DOHH2 (cell line): ENCODE measurements around the gene AUNIP.

Experiments
- H3F3A ChIP-seq: fragments of 200-600 bp; sonication (generic), shearing (Covaris generic); 2 replicates; pipeline ENCODE4 v1.6.0; 2016; ENCODE audit warnings: antibody characterized with exemption, mild to moderate bottlenecking; ENCODE audit not compliant: control insufficient read depth, insufficient read depth
- H3K27ac ChIP-seq: fragments of 200-600 bp; sonication (generic); 2 replicates; pipeline ENCODE4 v1.5.1; 2014; ENCODE audit warnings: low read depth, mild to moderate bottlenecking, low read length, moderate library complexity
- H3K27me3 ChIP-seq: fragments of 200-600 bp; sonication (generic); 2 replicates; pipeline ENCODE4 v1.6.1; 2014; ENCODE audit warnings: mild to moderate bottlenecking, low read length, mixed read lengths; ENCODE audit not compliant: control insufficient read depth
- H3K36me3 ChIP-seq: fragments of 200-600 bp; sonication (generic); 2 replicates; pipeline ENCODE4 v1.6.1; 2014; ENCODE audit warnings: mild to moderate bottlenecking, low read length, moderate library complexity, mixed read lengths; ENCODE audit not compliant: control insufficient read depth
- H3K4me1 ChIP-seq: fragments of 200-600 bp; sonication (generic); 2 replicates; pipeline ENCODE4 v1.6.1; 2014; ENCODE audit warnings: mild to moderate bottlenecking, low read length, mixed read lengths; ENCODE audit not compliant: control insufficient read depth
- H3K4me2 ChIP-seq: fragments of 200-600 bp; sonication (generic); 2 replicates; pipeline ENCODE4 v1.6.0; 2014; ENCODE audit warnings: mild to moderate bottlenecking, low read length, moderate library complexity
- H3K4me3 ChIP-seq: fragments of 200-600 bp; sonication (generic); 2 replicates; pipeline ENCODE4 v1.5.1; 2014; ENCODE audit warnings: mild to moderate bottlenecking, low read length, mixed read lengths
- H3K79me2 ChIP-seq: fragments of 200-600 bp; sonication (generic); 2 replicates; pipeline ENCODE4 v1.6.1; 2014; ENCODE audit warnings: mild to moderate bottlenecking, low read length, mixed read lengths; ENCODE audit not compliant: control insufficient read depth
- H3K9me2 ChIP-seq: fragments of 200-600 bp; sonication (generic); replicated peaks from 2 replicates; pipeline ENCODE4 v1.6.1; 2014; ENCODE audit warnings: mild to moderate bottlenecking, low read length, mixed read lengths; ENCODE audit not compliant: control insufficient read depth
- H3K9me3 ChIP-seq: fragments of 200-600 bp; sonication (generic); 2 replicates; pipeline ENCODE4 v1.6.1; 2014; ENCODE audit warnings: antibody characterized with exemption, low read length, mixed read lengths; ENCODE audit not compliant: control insufficient read depth, insufficient read depth
- H4K20me1 ChIP-seq: fragments of 200-600 bp; sonication (generic); 2 replicates; pipeline ENCODE4 v1.6.0; 2014; ENCODE audit warnings: low read depth, mild to moderate bottlenecking, antibody characterized with exemption, low read length, moderate library complexity; ENCODE audit not compliant: control insufficient read depth, insufficient read depth
- EZH2phosphoT487 ChIP-seq: fragments of 200-600 bp; sonication (generic); IDR thresholded peaks from 2 replicates; pipeline ENCODE4 v1.6.1; 2017; ENCODE audit warnings: borderline replicate concordance, mild to moderate bottlenecking, antibody characterized with exemption, low read length, moderate library complexity, mixed read lengths
- TF ChIP-seq, protein P1 (sequence below): fragments of 200-600 bp; sonication (generic); IDR thresholded peaks from one replicate; pipeline ENCODE4 v1.5.1; 2014; ENCODE audit warnings: antibody characterized with exemption, mild to moderate bottlenecking, low read depth, low read length; ENCODE audit not compliant: poor library complexity, severe bottlenecking

The AUNIP gene

DNA sequence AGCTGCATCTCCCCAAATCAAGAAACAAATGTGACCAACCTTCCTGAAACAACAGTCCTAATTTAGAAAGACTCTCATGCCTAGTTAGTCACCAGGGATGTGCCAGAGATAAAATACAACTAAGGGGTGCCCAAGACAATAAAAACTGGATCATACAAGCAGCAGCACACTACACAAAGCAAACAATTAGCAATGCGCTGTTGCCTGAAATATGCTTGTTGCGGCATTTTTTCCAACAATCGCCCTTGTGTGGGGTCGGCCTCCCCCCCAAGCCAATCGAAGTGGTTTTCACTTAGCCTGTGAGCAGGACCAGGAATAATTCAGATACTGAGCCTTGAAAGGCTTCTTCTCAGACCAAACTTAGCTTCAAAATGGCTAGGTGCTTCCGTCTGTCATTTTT lies 48.3 kb upstream of the AUNIP start:
- peaks cover 35% of the 10 kb centered on the region for H3K79me2 ChIP-seq
- peaks cover 5% of the 10 kb centered on the region for H3K27me3 ChIP-seq
- H3K27ac ChIP-seq, result no peak overlapping the region
- no peaks in the 10 kb centered on the region for H3K9me3 ChIP-seq
- H3K4me3 ChIP-seq, result no peak overlapping the region
- peaks cover 24% of the 10 kb centered on the region for H4K20me1 ChIP-seq
- H3K4me2 ChIP-seq, result no peak overlapping the region
- peaks cover 22% of the 10 kb centered on the region for H3F3A ChIP-seq
- peaks cover 25% of the 10 kb centered on the region for H3K4me1 ChIP-seq
- peaks cover 29% of the 10 kb centered on the region for H3K36me3 ChIP-seq
- TF ChIP-seq, protein P1, sequence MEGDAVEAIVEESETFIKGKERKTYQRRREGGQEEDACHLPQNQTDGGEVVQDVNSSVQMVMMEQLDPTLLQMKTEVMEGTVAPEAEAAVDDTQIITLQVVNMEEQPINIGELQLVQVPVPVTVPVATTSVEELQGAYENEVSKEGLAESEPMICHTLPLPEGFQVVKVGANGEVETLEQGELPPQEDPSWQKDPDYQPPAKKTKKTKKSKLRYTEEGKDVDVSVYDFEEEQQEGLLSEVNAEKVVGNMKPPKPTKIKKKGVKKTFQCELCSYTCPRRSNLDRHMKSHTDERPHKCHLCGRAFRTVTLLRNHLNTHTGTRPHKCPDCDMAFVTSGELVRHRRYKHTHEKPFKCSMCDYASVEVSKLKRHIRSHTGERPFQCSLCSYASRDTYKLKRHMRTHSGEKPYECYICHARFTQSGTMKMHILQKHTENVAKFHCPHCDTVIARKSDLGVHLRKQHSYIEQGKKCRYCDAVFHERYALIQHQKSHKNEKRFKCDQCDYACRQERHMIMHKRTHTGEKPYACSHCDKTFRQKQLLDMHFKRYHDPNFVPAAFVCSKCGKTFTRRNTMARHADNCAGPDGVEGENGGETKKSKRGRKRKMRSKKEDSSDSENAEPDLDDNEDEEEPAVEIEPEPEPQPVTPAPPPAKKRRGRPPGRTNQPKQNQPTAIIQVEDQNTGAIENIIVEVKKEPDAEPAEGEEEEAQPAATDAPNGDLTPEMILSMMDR, result no peak
- no peak for TF ChIP-seq EZH2phosphoT487
- no peaks in the 10 kb centered on the region for H3K9me2 ChIP-seq

DNA sequence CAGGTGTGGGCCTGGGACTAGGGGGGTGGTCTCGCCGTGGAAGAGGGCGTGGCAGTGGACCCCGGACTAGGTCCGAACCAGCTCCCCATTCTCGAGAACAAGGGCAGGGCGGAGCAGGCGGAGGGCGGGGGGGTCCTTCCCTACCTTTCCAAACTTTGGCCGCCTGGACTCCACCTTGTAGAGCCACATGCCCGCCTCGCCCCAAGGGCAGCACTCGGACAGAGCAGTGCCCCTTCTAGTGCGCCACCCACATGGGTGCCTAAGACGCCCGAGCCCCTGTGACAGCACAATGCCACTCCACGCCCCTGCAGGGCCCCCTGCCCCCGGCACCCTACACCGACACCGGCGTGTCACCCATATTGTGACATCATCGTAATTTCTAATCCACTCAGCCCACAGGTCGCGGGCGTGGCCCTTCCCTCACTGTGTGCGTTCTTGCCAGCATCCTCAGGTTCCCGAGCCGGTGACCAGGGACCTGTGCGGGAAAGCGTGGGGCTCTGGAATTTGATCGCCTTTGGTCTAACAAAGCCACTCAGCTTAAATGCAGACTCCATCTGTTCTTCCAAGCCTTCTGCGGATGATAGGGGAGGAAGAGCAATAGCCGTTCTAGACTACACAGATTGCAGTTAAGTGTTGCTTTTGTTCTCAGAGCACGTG lies 47.5 kb upstream of the AUNIP start:
- Histone ChIP-seq H3K9me3 (no peaks in the 10 kb centered on the region), H3K9me2 (no peaks in the 10 kb centered on the region), H3K27ac (no peak overlapping the region), H4K20me1 (peaks cover 30% of the 10 kb centered on the region), H3F3A (peaks cover 29% of the 10 kb centered on the region), H3K4me2 (peak overlapping the region; percentile 70), H3K79me2 (peaks cover 42% of the 10 kb centered on the region), H3K27me3 (peaks cover 5% of the 10 kb centered on the region), H3K4me3 (peak overlapping the region; percentile 93), H3K36me3 (peaks cover 38% of the 10 kb centered on the region), H3K4me1 (peaks cover 25% of the 10 kb centered on the region)
- TF ChIP-seq, protein P1, result no peak
- TF ChIP-seq EZH2phosphoT487, result no peak

DNA sequence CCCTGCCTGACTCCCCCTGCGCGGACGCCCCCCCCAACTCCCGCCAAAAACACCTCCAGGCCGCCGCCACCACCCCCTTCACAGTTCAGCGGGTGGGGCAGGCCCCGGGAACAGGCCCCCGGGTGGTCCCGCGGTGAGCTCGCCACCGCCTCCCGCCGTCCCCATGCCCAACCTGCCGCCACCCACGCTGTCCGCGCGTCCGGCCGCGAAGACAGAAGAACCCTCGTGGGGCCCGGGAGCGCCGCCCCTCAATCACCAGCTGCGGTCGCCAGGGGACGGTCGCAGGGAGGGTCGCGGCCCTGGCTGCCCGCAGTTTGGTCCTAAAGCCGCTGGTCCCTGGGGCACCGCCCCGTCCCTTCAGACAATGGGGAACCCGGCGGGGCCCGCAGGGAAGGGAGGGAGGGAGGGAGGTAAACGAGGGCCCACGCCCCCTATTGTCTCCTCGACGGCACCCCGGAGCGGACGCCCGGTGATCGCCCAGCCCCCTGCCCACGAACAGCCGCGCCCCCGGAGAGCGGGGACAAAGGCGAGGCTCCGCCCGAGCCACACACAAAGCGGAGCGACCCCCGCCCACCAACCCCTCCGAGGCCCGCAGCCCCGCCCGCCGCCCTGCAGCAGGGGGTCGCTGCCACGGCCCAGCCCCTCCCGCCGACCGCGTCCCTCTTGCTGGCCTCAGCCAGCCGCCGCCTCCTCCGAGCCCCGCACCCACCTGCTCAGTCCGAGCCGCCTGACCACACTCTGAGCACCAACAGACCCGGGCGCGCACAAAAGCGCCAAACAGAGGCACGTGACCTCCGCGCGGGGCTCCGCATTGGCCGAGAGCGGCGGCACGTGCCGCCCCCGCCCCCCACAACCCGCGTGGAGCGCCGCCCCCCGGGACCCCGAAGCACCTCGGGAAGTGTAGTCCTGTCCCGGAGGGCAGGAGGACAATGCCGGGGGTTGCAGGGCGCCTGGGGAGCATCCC lies 46.7 kb upstream of the AUNIP start, which contains the start of gene STMN1:
Gene STMN1, minus strand, starts transcription at position 740 of the 964 bp plus-strand sequence. CDS start 1,743 bp downstream, outside the sequence.
- H3K27ac ChIP-seq, result peak within 1 kb of the TSS; percentile 76
- peaks cover 5% of the 10 kb centered on the region for H3K27me3 ChIP-seq
- H4K20me1 ChIP-seq, result peaks cover 30% of the 10 kb centered on the region
- peaks cover 32% of the 10 kb centered on the region for H3F3A ChIP-seq
- H3K9me3 ChIP-seq, result no peaks in the 10 kb centered on the region
- peak within 1 kb of the TSS; percentile 93 for H3K4me3 ChIP-seq
- H3K4me2 ChIP-seq, result peak within 1 kb of the TSS; percentile 86
- H3K79me2 ChIP-seq, result peaks cover 48% of the 10 kb centered on the region
- peaks cover 25% of the 10 kb centered on the region for H3K4me1 ChIP-seq
- TF ChIP-seq EZH2phosphoT487, result no peak
- TF ChIP-seq, protein P1, result no peak
- no peaks in the 10 kb centered on the region for H3K9me2 ChIP-seq
- H3K36me3 ChIP-seq, result peaks cover 46% of the 10 kb centered on the region
